Glutamatergic neuron (in vitro differentiated cells): ENCODE results near the gene IQCC. TPM values are rescaled to one million over a fixed set of nuclear protein-coding genes. Genes with fewer than 3 reads are reported as not detected.

ENCODE experiments used
- DNase-seq: peaks from one replicate; pipeline ENCODE4 v3.0.0; 2022
- H3K27ac Mint-ChIP-seq: one replicate; pipeline ENCODE4 v1.8.0; 2020; ENCODE audit warnings: mild to moderate bottlenecking, mixed read lengths, inconsistent platforms; ENCODE audit not compliant: unreplicated experiment
- H3K27me3 Mint-ChIP-seq: one replicate; pipeline ENCODE4 v1.8.0; 2020; ENCODE audit warnings: mild to moderate bottlenecking, moderate library complexity, mixed read lengths, inconsistent platforms; ENCODE audit not compliant: unreplicated experiment
- H3K36me3 Mint-ChIP-seq: one replicate; pipeline ENCODE4 v1.8.0; 2020; ENCODE audit warnings: mild to moderate bottlenecking, mixed read lengths, inconsistent platforms; ENCODE audit not compliant: unreplicated experiment
- H3K4me1 Mint-ChIP-seq: one replicate; pipeline ENCODE4 v1.8.0; 2020; ENCODE audit warnings: mild to moderate bottlenecking, low read depth, mixed read lengths, inconsistent platforms; ENCODE audit not compliant: unreplicated experiment
- H3K4me3 Mint-ChIP-seq: one replicate; pipeline ENCODE4 v1.8.0; 2020; ENCODE audit warnings: mild to moderate bottlenecking, mixed read lengths, inconsistent platforms; ENCODE audit not compliant: unreplicated experiment
- H3K9me3 Mint-ChIP-seq: one replicate; pipeline ENCODE4 v1.8.0; 2020; ENCODE audit warnings: mild to moderate bottlenecking, moderate library complexity, mixed read lengths, inconsistent platforms; ENCODE audit not compliant: unreplicated experiment
- total RNA-seq: library from RNA; stranded (reverse); fragmentation: NEBNext Ultra II Directional; extraction: Animal tissue kit (Norgen Biotek cat#: 25700); gene quantifications from one replicate; pipeline ENCODE4 v1.2.1, GENCODE V29; 2021; ENCODE audit not compliant: unreplicated experiment
- TF ChIP-seq, protein P1 (sequence below): fragments of 200-600 bp; sonication (generic); IDR thresholded peaks from one replicate; pipeline ENCODE4 v1.5.0; 2021; ENCODE audit not compliant: partially characterized antibody, unreplicated experiment

IQCC gene
- total RNA-seq, 1 donor from 2014 or later: 2.7 TPM

- Mint-ChIP-seq H3K27me3 (peaks cover 14% of the 10 kb centered on the region), H3K36me3 (no peaks in the 10 kb centered on the region), H3K4me3 (peak overlapping the region; percentile 79), H3K4me1 (peaks cover 29% of the 10 kb centered on the region), H3K9me3 (peaks cover 20% of the 10 kb centered on the region), H3K27ac (peak overlapping the region; percentile 90)
- TF ChIP-seq, protein P1, sequence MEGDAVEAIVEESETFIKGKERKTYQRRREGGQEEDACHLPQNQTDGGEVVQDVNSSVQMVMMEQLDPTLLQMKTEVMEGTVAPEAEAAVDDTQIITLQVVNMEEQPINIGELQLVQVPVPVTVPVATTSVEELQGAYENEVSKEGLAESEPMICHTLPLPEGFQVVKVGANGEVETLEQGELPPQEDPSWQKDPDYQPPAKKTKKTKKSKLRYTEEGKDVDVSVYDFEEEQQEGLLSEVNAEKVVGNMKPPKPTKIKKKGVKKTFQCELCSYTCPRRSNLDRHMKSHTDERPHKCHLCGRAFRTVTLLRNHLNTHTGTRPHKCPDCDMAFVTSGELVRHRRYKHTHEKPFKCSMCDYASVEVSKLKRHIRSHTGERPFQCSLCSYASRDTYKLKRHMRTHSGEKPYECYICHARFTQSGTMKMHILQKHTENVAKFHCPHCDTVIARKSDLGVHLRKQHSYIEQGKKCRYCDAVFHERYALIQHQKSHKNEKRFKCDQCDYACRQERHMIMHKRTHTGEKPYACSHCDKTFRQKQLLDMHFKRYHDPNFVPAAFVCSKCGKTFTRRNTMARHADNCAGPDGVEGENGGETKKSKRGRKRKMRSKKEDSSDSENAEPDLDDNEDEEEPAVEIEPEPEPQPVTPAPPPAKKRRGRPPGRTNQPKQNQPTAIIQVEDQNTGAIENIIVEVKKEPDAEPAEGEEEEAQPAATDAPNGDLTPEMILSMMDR: no peak
- DNase-seq: peak; percentile 68
Observed at GRCh38 chr1:32201011-32201855, 4.2 kb upstream of the IQCC start.

- Mint-ChIP-seq H3K27me3 (peaks cover 18% of the 10 kb centered on the region), H3K9me3 (peaks cover 14% of the 10 kb centered on the region), H3K4me3 (peak overlapping the region; percentile 91), H3K36me3 (no peaks in the 10 kb centered on the region), H3K27ac (no peak overlapping the region), H3K4me1 (peaks cover 7% of the 10 kb centered on the region)
- TF ChIP-seq, protein P1: no peak
- DNase-seq: no peak
Observed at GRCh38 chr1:32204943-32205361, 519 bp upstream of the IQCC start.

GRCh38 chr1:32208469-32208868 lies 3.0 kb downstream of the IQCC start:
- Mint-ChIP-seq H3K27ac (no peak overlapping the region), H3K27me3 (peaks cover 11% of the 10 kb centered on the region), H3K4me1 (no peaks in the 10 kb centered on the region), H3K36me3 (no peaks in the 10 kb centered on the region), H3K9me3 (peaks cover 9% of the 10 kb centered on the region), H3K4me3 (no peak overlapping the region)
- DNase-seq: no peak
- TF ChIP-seq, protein P1: no peak

DNA sequence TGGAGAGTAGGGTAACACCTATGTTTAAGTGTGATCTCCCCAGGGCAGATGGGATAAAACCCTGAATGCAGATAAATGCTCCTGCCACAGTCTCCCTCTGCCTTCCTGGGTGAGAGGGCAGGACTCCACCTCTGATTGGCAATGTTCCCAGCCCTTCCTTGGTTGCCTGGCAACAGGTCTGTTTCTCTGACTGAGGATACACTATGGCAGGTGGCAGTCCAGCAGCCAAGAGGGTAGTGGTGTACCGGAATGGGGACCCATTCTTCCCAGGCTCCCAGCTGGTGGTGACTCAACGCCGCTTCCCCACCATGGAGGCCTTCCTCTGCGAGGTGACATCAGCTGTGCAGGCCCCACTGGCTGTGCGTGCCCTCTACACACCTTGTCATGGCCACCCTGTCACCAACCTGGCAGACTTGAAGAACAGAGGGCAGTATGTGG lies 3.4 kb downstream of the IQCC start, which contains the start of gene DCDC2B:
DCDC2B (plus strand) TSS at position 199 of the 438 bp plus-strand sequence; CDS start at position 204, 5 bp downstream.
- no peaks in the 10 kb centered on the region for H3K4me1 Mint-ChIP-seq
- no peak within 1 kb of the TSS for H3K27ac Mint-ChIP-seq
- H3K27me3 Mint-ChIP-seq: peaks cover 8% of the 10 kb centered on the region
- H3K4me3 Mint-ChIP-seq: no peak within 1 kb of the TSS
- TF ChIP-seq, protein P1: no peak
- DNase-seq: no peak
- no peaks in the 10 kb centered on the region for H3K36me3 Mint-ChIP-seq
- H3K9me3 Mint-ChIP-seq: peaks cover 9% of the 10 kb centered on the region
